HepG2 (cell line): ENCODE results near the gene MRPL38. TPM values are rescaled to one million over a fixed set of nuclear protein-coding genes. Genes with fewer than 3 reads are reported as not detected.

Source experiments
- NFIB ChIP-seq: sonication (generic); formaldehyde crosslinking; IDR thresholded peaks from 2 replicates; pipeline ENCODE4 v1.9.0; 2021; ENCODE audit warnings: missing genetic modification reagents, mild to moderate bottlenecking, borderline replicate concordance
- RCOR2 ChIP-seq: IDR thresholded peaks from 2 replicates; pipeline ENCODE4 v1.6.1; 2016; ENCODE audit warnings: missing biosample characterization, missing genetic modification reagents
- SNRNP70 ChIP-seq: fragments of 200-400 bp; formaldehyde crosslinking; IDR thresholded peaks from 2 replicates; pipeline ENCODE4 v1.6.1; 2017; ENCODE audit warnings: mild to moderate bottlenecking, low read depth, low read length, moderate library complexity
- SOX5 ChIP-seq: IDR thresholded peaks from 2 replicates; pipeline ENCODE4 v1.6.1; 2016; ENCODE audit warnings: borderline replicate concordance
- SP5 ChIP-seq: IDR thresholded peaks from 2 replicates; pipeline ENCODE4 v1.6.1; 2016; ENCODE audit warnings: low read depth, borderline replicate concordance
- ZBTB3 ChIP-seq: sonication (generic); formaldehyde crosslinking; IDR thresholded peaks from 2 replicates; pipeline ENCODE4 v1.4.0; 2020; ENCODE audit warnings: low read depth, mild to moderate bottlenecking, moderate library complexity, missing genetic modification reagents, borderline replicate concordance
- ZFYVE20 ChIP-seq: sonication (generic); formaldehyde crosslinking; IDR thresholded peaks from 2 replicates; pipeline ENCODE4 v1.8.0; 2023; ENCODE audit warnings: low read depth, mild to moderate bottlenecking, moderate library complexity, missing genetic modification reagents, borderline replicate concordance
- ZNF253 ChIP-seq: sonication (generic); formaldehyde crosslinking; IDR thresholded peaks from 2 replicates; pipeline ENCODE4 v1.8.0; 2022; ENCODE audit warnings: mild to moderate bottlenecking, missing genetic modification reagents, borderline replicate concordance
- ZNF484 ChIP-seq: sonication (generic); formaldehyde crosslinking; IDR thresholded peaks from 2 replicates; pipeline ENCODE4 v1.5.1; 2020; ENCODE audit warnings: mild to moderate bottlenecking, low read depth, missing genetic modification reagents, borderline replicate concordance
- ZNF782 ChIP-seq: sonication (generic); formaldehyde crosslinking; IDR thresholded peaks from 2 replicates; pipeline ENCODE4 v1.4.0; 2020; ENCODE audit warnings: missing genetic modification reagents, mild to moderate bottlenecking, borderline replicate concordance
- polyA plus RNA-seq, 8 experiments: library from polyadenylated mRNA; depleted of rRNA in 3 of 8; stranded (reverse) in 7 of 8; unstranded in 1 of 8; fragments of >200 nt; fragmentation: Illumina TruSeq in 4 of 8; extraction: Trizol in 4 of 8; gene quantifications; 2 replicates each; pipeline versions ENCODE4 v1.2.1 to v1.2.3, GENCODE V29; 2011 to 2016; ENCODE audit warnings: low read depth in 4 of 8, missing spikeins in 1 of 8, mixed read lengths in 1 of 8; ENCODE audit not compliant: insufficient read depth in 1 of 8
- total RNA-seq, 5 experiments: library from RNA; depleted of rRNA; stranded (reverse); fragments of >200 nt; fragmentation: Illumina TruSeq; extraction: Trizol; gene quantifications; 2 replicates each; pipeline ENCODE4 v1.2.3, GENCODE V29; 2016; ENCODE audit warnings: low read depth in 1 of 5
- TF ChIP-seq, protein P1 (sequence below): sonication (generic); formaldehyde crosslinking; IDR thresholded peaks from 2 replicates; pipeline ENCODE4 v1.5.1; 2020; ENCODE audit warnings: mild to moderate bottlenecking, missing genetic modification reagents, borderline replicate concordance
- TF ChIP-seq, protein P2 (sequence below): sonication (generic); formaldehyde crosslinking; IDR thresholded peaks from 2 replicates; pipeline ENCODE4 v1.4.0; 2020; ENCODE audit warnings: missing genetic modification reagents, low read depth, mild to moderate bottlenecking, borderline replicate concordance
- TF ChIP-seq, protein P3 (sequence below): sonication (generic); formaldehyde crosslinking; IDR thresholded peaks from 2 replicates; pipeline ENCODE4 v1.4.0; 2020; ENCODE audit warnings: mild to moderate bottlenecking, missing genetic modification reagents

MRPL38 gene
- total and polyA plus RNA-seq, 2 of the 13 experiments (the other 11 are each of a cell fraction or from before 2014, with no cell fraction given): 83.7 to 125 TPM

DNA sequence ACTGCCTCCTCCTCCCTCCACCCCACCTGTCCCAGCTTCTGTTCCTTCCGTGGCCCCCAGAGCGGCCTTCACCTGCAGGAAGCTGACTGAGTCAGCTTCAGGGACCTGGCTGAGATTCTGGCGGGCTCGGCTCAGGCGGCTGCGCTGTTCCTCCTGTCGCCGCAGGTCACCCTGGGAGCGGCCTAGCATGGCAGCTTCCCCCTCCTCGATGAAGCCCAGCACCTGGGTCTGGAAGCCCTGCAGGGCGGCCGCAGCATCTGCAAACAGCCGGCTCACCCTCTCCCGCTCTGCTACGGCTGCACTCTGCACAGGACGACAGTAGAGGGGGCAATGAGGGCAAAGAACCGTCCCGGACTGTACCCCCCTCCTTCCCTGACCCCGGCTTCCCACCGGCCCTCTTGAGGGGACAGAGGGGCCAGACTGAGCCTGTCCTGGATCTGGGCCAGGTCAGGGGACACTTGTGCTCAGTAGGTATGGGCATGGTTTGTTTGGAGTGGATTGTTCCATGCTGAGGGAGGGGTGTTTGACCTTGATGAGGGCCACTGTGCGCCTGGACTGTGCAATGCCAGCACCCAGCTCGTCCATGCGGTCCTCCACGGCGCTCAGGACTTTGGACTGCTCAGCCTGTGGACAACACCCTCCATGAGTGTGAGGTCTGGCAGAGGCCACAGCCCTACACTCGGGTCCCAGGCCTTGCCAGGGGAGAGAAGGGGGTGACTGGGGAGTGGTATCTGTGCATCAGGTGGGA is 28.3 kb downstream of the MRPL38 start (continued):
- TF ChIP-seq, protein P1, sequence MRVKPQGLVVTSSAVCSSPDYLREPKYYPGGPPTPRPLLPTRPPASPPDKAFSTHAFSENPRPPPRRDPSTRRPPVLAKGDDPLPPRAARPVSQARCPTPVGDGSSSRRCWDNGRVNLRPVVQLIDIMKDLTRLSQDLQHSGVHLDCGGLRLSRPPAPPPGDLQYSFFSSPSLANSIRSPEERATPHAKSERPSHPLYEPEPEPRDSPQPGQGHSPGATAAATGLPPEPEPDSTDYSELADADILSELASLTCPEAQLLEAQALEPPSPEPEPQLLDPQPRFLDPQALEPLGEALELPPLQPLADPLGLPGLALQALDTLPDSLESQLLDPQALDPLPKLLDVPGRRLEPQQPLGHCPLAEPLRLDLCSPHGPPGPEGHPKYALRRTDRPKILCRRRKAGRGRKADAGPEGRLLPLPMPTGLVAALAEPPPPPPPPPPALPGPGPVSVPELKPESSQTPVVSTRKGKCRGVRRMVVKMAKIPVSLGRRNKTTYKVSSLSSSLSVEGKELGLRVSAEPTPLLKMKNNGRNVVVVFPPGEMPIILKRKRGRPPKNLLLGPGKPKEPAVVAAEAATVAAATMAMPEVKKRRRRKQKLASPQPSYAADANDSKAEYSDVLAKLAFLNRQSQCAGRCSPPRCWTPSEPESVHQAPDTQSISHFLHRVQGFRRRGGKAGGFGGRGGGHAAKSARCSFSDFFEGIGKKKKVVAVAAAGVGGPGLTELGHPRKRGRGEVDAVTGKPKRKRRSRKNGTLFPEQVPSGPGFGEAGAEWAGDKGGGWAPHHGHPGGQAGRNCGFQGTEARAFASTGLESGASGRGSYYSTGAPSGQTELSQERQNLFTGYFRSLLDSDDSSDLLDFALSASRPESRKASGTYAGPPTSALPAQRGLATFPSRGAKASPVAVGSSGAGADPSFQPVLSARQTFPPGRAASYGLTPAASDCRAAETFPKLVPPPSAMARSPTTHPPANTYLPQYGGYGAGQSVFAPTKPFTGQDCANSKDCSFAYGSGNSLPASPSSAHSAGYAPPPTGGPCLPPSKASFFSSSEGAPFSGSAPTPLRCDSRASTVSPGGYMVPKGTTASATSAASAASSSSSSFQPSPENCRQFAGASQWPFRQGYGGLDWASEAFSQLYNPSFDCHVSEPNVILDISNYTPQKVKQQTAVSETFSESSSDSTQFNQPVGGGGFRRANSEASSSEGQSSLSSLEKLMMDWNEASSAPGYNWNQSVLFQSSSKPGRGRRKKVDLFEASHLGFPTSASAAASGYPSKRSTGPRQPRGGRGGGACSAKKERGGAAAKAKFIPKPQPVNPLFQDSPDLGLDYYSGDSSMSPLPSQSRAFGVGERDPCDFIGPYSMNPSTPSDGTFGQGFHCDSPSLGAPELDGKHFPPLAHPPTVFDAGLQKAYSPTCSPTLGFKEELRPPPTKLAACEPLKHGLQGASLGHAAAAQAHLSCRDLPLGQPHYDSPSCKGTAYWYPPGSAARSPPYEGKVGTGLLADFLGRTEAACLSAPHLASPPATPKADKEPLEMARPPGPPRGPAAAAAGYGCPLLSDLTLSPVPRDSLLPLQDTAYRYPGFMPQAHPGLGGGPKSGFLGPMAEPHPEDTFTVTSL (CRISPR knock-in tag): no peak
- TF ChIP-seq ZNF782 (CRISPR knock-in tag) (no peak; the same call in none of the 2 replicates), SP5 (CRISPR knock-in tag) (peak; percentile 87), ZNF484 (CRISPR knock-in tag) (no peak; the same call in 1 of the 2 replicates), ZBTB3 (CRISPR knock-in tag) (no peak), SOX5 (peak; percentile 93), RCOR2 (no peak; the same call in 1 of the 2 replicates), NFIB (CRISPR knock-in tag) (0 out of 2 replicates have a peak, but pooled peaks have one; percentile 8), ZFYVE20 (0 out of 2 replicates have a peak, but pooled peaks have one; percentile 56), ZNF253 (CRISPR knock-in tag) (peak; percentile 72; the same call in 1 of the 2 replicates), SNRNP70 (no peak)
- TF ChIP-seq, protein P2, sequence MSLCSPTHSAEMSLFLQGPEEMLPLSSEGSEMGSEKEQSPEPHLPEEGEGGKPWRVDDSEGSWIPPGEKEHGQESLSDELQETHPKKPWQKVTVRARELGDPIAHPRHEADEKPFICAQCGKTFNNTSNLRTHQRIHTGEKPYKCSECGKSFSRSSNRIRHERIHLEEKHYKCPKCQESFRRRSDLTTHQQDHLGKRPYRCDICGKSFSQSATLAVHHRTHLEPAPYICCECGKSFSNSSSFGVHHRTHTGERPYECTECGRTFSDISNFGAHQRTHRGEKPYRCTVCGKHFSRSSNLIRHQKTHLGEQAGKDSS (CRISPR knock-in tag): peak; percentile 91; the same call in 1 of the 2 replicates
- TF ChIP-seq, protein P3, sequence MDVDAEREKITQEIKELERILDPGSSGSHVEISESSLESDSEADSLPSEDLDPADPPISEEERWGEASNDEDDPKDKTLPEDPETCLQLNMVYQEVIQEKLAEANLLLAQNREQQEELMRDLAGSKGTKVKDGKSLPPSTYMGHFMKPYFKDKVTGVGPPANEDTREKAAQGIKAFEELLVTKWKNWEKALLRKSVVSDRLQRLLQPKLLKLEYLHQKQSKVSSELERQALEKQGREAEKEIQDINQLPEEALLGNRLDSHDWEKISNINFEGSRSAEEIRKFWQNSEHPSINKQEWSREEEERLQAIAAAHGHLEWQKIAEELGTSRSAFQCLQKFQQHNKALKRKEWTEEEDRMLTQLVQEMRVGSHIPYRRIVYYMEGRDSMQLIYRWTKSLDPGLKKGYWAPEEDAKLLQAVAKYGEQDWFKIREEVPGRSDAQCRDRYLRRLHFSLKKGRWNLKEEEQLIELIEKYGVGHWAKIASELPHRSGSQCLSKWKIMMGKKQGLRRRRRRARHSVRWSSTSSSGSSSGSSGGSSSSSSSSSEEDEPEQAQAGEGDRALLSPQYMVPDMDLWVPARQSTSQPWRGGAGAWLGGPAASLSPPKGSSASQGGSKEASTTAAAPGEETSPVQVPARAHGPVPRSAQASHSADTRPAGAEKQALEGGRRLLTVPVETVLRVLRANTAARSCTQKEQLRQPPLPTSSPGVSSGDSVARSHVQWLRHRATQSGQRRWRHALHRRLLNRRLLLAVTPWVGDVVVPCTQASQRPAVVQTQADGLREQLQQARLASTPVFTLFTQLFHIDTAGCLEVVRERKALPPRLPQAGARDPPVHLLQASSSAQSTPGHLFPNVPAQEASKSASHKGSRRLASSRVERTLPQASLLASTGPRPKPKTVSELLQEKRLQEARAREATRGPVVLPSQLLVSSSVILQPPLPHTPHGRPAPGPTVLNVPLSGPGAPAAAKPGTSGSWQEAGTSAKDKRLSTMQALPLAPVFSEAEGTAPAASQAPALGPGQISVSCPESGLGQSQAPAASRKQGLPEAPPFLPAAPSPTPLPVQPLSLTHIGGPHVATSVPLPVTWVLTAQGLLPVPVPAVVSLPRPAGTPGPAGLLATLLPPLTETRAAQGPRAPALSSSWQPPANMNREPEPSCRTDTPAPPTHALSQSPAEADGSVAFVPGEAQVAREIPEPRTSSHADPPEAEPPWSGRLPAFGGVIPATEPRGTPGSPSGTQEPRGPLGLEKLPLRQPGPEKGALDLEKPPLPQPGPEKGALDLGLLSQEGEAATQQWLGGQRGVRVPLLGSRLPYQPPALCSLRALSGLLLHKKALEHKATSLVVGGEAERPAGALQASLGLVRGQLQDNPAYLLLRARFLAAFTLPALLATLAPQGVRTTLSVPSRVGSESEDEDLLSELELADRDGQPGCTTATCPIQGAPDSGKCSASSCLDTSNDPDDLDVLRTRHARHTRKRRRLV (CRISPR knock-in tag): peak; percentile 94
